NT2/D1 (cell line): ENCODE measurements around the gene SDK1.

ENCODE experiments used
- DNase-seq: peaks from one replicate; pipeline ENCODE4 v3.0.0-alpha.2; 2011; ENCODE audit warnings: low read depth, low spot score
- H3K27me3 ChIP-seq: 2 replicates; pipeline ENCODE4 v1.6.0; 2011; ENCODE audit warnings: mild to moderate bottlenecking; ENCODE audit not compliant: insufficient read length, insufficient read depth
- H3K36me3 ChIP-seq: 2 replicates; pipeline ENCODE4 v1.6.1; 2011; ENCODE audit warnings: mild to moderate bottlenecking, low read length, mixed read lengths; ENCODE audit not compliant: insufficient read depth, insufficient read length
- H3K4me1 ChIP-seq: 2 replicates; pipeline ENCODE4 v1.5.1; 2011; ENCODE audit not compliant: insufficient read depth, insufficient read length
- H3K4me3 ChIP-seq: 2 replicates; pipeline ENCODE4 v1.5.1; 2011; ENCODE audit warnings: low read depth; ENCODE audit not compliant: insufficient read length
- H3K9ac ChIP-seq: 2 replicates; pipeline ENCODE4 v1.6.0; 2011; ENCODE audit warnings: low read depth; ENCODE audit not compliant: insufficient read length
- H3K9me3 ChIP-seq: 2 replicates; pipeline ENCODE4 v1.5.1; 2011; ENCODE audit warnings: mild to moderate bottlenecking, low read length; ENCODE audit not compliant: insufficient read depth
- SUZ12 ChIP-seq: IDR thresholded peaks from 2 replicates; pipeline ENCODE4 v1.6.1; 2011; ENCODE audit not compliant: insufficient read length, insufficient read depth; ENCODE audit errors: extremely low read depth
- YY1 ChIP-seq: IDR thresholded peaks from 2 replicates; pipeline ENCODE4 v1.6.1; 2011; ENCODE audit not compliant: insufficient read length, insufficient read depth
- ZNF274 ChIP-seq: IDR thresholded peaks from 2 replicates; pipeline ENCODE4 v1.6.1; 2011; ENCODE audit warnings: mild to moderate bottlenecking, low read depth, low read length

SDK1 gene

GRCh38 chr7:4010061-4010605 is 709.1 kb downstream of the SDK1 start:
- H3K27me3 ChIP-seq, result no peaks in the 10 kb centered on the region
- DNase-seq, result no peak
- H3K36me3 ChIP-seq, result no peaks in the 10 kb centered on the region
- TF ChIP-seq ZNF274, result no peak
- no peak for TF ChIP-seq YY1
- no peak for TF ChIP-seq SUZ12
- no peak overlapping the region for H3K9ac ChIP-seq
- H3K4me1 ChIP-seq, result peaks cover 7% of the 10 kb centered on the region
- no peak overlapping the region for H3K4me3 ChIP-seq
- H3K9me3 ChIP-seq, result no peaks in the 10 kb centered on the region

GRCh38 chr7:4010923-4011656 is 710.0 kb downstream of the SDK1 start:
- H3K27me3 ChIP-seq, result no peaks in the 10 kb centered on the region
- H3K4me1 ChIP-seq, result peaks cover 7% of the 10 kb centered on the region
- H3K9me3 ChIP-seq, result no peaks in the 10 kb centered on the region
- TF ChIP-seq ZNF274, result no peak
- TF ChIP-seq SUZ12, result no peak
- no peak for TF ChIP-seq YY1
- no peak overlapping the region for H3K4me3 ChIP-seq
- no peak overlapping the region for H3K9ac ChIP-seq
- no peaks in the 10 kb centered on the region for H3K36me3 ChIP-seq
- no peak for DNase-seq

DNA sequence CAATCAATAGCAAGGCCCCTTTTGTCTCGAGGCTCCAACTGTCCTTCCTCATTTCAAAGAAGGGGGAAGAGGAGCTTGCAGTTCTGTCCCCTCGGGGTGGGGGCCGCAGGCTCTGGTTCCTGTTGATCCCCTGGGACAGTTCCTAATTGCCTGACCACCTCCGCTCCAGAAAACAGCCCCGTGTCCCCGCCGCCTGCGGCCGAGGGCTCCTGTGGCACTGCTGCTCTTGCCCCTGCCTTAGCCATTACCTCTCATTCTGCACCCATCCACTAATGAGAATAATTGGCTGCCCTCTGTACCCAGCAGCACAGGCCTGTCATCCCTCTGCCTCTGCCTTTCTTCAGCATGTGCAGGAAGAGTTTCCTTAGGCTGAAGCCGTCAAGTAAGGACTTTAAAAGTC is 712.7 kb downstream of the SDK1 start:
- H3K4me1 ChIP-seq, result peaks cover 5% of the 10 kb centered on the region
- no peak overlapping the region for H3K4me3 ChIP-seq
- H3K36me3 ChIP-seq, result no peaks in the 10 kb centered on the region
- no peak overlapping the region for H3K9ac ChIP-seq
- H3K9me3 ChIP-seq, result peaks cover 23% of the 10 kb centered on the region; the same call in 1 of the 2 replicates
- DNase-seq, result no peak
- TF ChIP-seq YY1, result no peak
- TF ChIP-seq SUZ12, result no peak
- TF ChIP-seq ZNF274, result no peak
- H3K27me3 ChIP-seq, result no peaks in the 10 kb centered on the region

GRCh38 chr7:4014346-4015050 is 713.4 kb downstream of the SDK1 start:
- DNase-seq, result no peak
- Histone ChIP-seq H3K4me3 (no peak overlapping the region), H3K27me3 (no peaks in the 10 kb centered on the region), H3K9ac (no peak overlapping the region), H3K4me1 (peaks cover 5% of the 10 kb centered on the region), H3K9me3 (peaks cover 30% of the 10 kb centered on the region; the same call in 1 of the 2 replicates), H3K36me3 (no peaks in the 10 kb centered on the region)
- TF ChIP-seq SUZ12 (no peak), YY1 (no peak), ZNF274 (no peak)

DNA sequence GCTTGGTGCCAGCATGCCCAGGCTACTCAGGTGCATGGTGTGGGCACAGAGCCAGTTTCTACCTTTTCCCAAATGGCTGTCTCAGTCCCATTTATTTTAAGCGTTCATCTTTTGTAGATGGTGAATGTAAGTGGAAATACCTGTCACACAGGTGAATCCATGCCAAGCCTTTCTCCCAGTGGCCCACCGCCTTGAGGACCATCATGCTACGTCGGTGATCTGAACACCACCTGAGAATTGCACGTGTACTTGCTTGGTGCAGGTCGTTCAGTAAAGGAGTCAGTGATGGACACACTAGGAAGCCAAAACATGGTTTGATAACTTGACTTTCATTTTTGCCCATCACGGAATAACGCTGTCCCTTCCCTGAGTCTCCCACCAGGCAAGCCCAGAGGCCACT is 714.3 kb downstream of the SDK1 start:
- H3K4me3 ChIP-seq, result no peak overlapping the region
- no peaks in the 10 kb centered on the region for H3K36me3 ChIP-seq
- no peak overlapping the region for H3K9ac ChIP-seq
- H3K9me3 ChIP-seq, result peaks cover 34% of the 10 kb centered on the region; the same call in 1 of the 2 replicates
- H3K27me3 ChIP-seq, result no peaks in the 10 kb centered on the region
- TF ChIP-seq SUZ12 (no peak), ZNF274 (no peak), YY1 (no peak)
- peaks cover 5% of the 10 kb centered on the region for H3K4me1 ChIP-seq
- DNase-seq, result no peak

GRCh38 chr7:4015996-4016395 is 714.9 kb downstream of the SDK1 start:
- Histone ChIP-seq H3K9me3 (peaks cover 34% of the 10 kb centered on the region; the same call in 1 of the 2 replicates), H3K27me3 (no peaks in the 10 kb centered on the region), H3K4me1 (peaks cover 5% of the 10 kb centered on the region), H3K9ac (no peak overlapping the region), H3K36me3 (no peaks in the 10 kb centered on the region), H3K4me3 (no peak overlapping the region)
- DNase-seq, result no peak
- TF ChIP-seq YY1 (no peak), SUZ12 (no peak), ZNF274 (no peak)

GRCh38 chr7:4017081-4017480 is 716.0 kb downstream of the SDK1 start:
- TF ChIP-seq YY1, result no peak
- TF ChIP-seq SUZ12, result no peak
- TF ChIP-seq ZNF274, result no peak
- Histone ChIP-seq H3K9ac (no peak overlapping the region), H3K9me3 (peaks cover 34% of the 10 kb centered on the region; the same call in 1 of the 2 replicates), H3K36me3 (no peaks in the 10 kb centered on the region), H3K27me3 (no peaks in the 10 kb centered on the region), H3K4me3 (no peak overlapping the region), H3K4me1 (peaks cover 2% of the 10 kb centered on the region)
- DNase-seq, result no peak
